Activated CD4-positive, CD25-positive, alpha-beta regulatory T cell treated with anti-CD3 and anti-CD28 coated beads, Interleukin-2, amount 50 U/mL, for 16 hours (primary cell): ENCODE data around the gene GIN1.
"Not testable (repeated sequence)": the region's sequence is repeated elsewhere in the genome, so short reads cannot be mapped to it uniquely, and the experiment has no call there.

Experiments
- DNase-seq: peaks from one replicate; pipeline ENCODE4 v3.0.0-alpha.2; 2020; ENCODE audit warnings: low read depth, low spot score

Gene GIN1

DNA sequence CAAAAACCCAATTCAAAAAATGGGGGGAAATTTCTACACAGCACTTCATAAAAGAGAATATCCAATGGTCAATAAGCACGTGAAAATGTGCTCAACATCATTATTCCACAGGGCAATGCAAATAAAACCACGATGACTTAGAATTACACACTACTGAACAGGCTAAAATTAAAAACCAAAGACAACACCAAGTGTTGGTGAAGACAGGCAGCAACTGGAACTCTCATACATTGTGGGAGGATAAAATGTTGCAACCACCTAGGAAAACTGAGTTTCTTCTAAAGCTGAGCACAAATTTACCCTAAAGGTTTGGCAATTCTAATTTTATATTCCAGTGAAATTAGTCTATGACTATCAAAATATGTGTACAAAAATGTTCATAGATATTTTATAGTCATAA, 9.5 kb downstream of the GIN1 start:
- DNase-seq = no peak

DNA sequence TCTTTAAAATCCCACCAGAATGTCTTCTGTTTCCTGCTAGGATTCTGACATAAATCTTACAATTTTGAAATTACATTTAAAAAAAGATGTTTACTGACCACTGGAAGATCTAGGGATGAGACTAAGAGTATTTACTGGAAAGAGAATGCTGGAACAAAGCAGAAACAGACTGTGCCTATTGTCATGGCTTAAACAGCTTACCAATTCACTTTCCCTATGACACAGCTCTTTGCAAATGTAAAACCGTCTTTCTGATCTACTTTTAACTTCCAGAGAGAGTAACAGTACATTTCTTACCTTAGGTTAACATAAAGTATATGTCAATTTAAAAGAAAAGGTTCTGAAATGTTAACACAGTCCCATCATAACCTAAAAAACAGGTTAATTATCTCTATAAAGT, 10.7 kb downstream of the GIN1 start:
- DNase-seq = no peak

DNA sequence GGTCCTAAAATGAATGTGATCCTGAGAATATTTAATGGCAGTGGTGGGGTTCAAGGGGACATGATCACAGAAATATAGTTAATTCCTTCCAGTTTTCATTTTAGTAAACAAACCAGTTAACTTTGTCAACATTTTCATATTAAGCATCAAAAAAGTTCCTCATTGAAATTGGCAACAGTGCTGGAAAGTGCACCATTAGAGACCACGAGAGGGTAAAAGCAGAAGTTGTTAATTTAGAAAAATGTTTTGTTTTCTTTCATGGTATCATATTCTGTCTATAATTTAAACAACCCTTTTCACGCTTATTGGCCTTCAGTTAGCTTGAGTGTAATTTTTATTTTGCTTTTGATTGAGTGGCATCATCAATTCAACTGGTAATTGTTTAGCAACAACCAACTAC, 11.9 kb downstream of the GIN1 start:
- DNase-seq = no peak

DNA sequence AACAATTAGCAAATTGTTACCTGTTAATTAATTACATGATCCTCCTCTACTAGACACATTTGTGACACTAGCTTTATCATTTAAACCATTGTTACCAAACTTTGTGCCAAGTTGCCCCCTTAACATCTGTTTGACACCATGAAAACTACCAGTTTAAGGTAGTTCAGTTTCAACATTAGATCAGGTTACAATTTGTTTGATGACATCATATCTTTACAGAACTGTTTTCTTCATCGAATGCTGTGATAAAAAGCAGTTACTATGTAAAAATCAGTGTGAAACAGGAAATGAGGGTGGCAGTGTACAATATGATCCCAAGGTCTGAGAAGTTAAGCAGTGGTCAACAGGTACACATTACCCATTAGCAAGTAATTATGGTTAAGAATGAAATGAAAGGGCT, 17.7 kb downstream of the GIN1 start:
- no peak for DNase-seq

DNA sequence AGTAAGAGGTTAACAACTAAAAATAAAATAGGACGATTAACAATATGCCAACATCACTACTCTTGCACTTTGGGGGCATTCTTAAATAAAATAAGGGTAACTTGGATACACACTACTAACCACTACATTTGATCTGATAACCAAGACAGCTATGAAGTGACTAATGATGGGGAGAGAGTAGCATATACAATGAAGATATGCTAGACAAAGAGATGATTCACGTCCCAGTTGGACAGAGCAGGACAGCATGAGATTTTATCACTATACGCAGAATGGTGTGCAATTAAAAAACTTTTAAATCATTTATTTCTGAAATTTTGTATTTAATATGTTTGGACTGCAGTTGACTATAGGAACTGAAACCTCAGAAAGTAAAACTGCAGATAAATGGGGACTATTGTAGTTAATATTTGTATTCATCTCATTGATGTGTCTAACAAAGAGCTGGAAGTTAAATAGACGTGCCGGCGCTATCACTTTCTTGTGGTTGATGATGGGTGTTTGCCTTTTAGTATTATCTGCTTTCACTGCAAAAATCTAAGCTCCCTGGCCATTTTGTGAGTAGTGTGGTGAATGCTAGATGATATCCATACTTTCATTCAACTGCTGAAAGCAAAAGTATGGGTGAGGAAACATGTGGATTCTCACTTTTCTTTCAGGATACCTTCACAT, 18.7 kb downstream of the GIN1 start:
- no peak for DNase-seq

DNA sequence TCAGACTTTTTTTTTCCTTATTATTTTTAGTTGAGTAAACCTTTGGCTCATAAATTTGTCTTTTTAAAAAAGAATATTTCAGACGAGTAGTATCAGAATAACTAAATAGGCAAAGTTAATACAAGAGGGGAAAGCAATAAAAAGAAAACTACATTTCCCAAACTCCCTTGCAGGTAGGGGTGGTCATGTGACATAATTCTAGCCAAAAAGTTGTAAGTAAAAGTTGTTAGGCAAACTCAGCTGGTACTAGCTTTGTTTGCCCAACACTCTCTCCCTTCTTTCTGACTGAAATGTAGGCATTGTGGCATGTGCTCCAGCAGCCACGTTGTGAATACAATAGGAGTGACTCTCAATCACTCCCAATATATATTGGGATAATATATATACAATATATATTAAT, 20.9 kb downstream of the GIN1 start:
- no peak for DNase-seq

DNA sequence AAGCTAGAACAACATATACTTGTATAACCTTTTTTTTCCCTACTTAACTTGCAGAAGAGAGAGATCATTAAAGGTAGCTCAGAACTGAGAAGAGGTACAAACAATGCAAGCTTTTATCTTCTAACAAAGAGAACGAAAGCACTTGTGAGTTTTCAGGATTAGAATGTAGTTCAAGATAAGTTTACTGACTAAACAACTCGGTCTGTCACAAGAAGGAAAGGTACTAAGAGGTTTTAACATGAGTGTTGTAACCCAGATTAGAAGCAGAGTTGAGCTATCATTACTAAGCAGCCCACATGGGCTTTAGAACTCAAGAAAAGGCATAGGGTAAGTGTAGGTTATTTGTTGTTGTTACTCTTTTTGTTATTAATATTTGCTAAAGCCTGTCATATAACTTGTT, 25.2 kb downstream of the GIN1 start:
- DNase-seq = no peak

DNA sequence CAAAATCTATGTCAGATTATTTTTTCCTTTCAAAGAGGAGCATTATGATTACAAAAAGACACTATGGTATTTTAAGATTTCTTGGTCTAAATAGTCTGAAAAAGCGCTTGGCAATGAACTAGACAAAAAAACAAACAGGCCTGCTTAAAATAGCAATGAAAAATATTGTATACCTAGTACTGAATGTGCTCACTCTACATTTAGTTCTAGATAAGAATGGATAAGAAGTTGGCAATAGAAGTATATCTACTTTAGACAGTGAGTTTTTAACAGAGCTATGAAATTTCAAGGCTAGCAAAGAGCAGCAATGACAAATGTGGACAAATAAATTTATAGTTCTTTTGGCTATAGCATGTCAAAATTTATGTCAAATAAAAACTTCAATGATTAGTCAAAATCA, 26.2 kb downstream of the GIN1 start:
- DNase-seq = no peak

DNA sequence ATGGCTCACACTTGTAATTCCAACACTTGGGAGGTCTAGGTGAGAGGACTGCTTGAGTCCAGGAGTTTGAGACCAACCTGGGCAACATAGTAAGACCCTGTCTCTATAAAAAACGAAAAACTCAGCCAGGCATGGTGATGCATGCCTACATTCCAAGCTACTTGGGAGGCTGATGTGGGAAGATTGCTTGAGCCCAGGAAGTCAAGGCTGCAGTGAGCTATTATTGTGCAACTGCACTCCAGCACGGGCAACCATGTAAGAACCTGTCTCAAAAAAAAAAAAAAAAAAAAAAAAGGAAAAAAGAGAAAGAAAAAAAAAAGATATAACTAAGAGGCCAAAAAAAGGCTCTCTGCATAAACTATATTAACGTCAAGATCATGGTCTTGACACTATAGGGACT, 27.3 kb downstream of the GIN1 start:
- no peak for DNase-seq

DNA sequence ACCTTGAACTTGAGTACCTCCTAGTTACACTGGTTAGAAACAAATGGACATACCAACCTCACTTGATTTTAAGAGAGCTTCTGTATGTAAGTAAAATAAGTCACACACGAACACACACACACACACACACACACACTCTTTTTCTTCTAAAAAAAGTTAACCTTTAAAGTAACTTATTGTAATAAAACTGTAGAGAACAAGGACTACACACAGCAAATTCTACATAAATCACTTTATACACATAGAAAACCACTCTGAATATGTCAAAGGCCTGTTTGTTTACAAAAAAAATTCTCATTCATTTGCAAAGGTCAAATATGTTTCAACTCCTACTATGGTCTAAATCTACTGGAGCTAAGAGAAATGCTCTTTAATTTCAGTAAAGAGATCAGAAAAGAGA, 29.1 kb downstream of the GIN1 start:
- DNase-seq = no peak

DNA sequence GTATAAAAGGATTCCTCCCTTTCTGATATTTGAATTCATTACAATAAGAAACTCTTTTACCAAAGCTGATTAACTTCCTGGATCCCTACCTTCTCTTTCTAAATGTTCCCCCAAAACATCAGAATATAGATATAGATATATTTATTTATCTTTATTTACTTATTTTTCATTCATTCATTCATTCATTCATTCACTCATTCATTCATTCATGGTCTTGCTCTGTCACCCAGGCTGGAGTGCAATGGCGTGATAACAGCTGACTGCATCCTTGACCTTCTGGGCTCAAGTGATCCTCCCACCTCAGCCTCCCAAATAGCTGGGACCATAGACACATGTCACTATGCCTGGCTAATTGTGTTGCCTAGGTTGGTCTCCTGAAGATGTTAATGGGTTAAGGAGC, 30.7 kb downstream of the GIN1 start:
- DNase-seq = no peak

DNA sequence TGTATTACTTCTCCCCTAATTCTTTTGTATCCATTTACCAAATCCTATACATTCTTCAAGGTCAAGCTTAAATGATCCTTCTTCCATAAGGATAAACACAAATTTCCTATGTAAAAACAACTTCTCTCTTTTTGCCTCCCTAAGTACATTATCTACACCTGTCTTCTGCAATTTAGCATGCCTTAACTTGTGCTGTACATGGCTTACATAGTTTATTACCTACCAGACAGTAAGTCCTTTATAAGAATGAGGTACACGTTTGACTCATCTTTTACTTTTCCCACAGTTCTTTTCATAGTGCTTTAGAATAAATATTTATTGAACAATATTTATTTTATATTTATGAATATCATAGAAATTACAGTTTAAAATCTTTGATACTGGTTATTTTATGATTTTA, 33.4 kb downstream of the GIN1 start:
- DNase-seq = no peak

DNA sequence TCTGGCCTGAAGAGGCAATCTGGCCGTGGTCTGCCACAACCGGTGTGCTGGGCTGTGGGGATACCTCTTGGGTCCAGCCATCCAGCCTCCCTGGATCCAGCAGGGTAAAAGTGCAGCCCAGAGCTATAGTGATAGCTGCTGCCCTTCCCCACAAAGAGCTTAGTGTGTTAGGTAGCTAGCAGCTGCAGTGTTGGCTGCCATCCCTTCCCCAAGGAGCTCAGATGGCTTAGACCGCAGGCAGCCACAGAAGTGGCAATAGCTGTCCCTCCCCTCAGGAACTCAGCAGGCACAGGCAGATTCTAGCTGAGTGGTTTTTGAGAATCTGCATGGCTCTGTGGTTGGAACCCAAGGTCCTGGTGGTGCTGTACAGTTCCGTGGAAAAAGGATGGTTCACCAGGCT, 40.1 kb downstream of the GIN1 start:
- no peak for DNase-seq

DNA sequence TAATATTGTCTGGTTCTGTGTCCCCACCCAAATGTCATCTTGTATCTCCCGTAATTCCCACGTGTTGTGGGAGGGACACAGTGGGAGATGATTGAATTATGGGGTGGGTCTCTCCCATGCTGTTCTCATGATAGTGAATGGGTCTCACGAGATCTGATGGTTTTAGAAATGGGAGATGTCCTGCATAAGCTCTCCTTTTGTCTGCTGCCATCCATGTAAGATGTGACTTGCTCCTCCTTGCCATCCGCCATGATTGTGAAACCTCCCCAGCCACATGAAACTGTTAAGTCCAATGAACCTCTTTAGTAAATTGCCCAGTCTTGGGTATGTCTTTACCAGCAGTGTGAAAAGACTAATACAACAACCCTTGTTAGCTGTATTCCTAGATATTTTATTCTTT, 44.5 kb downstream of the GIN1 start:
- DNase-seq = no peak

DNA sequence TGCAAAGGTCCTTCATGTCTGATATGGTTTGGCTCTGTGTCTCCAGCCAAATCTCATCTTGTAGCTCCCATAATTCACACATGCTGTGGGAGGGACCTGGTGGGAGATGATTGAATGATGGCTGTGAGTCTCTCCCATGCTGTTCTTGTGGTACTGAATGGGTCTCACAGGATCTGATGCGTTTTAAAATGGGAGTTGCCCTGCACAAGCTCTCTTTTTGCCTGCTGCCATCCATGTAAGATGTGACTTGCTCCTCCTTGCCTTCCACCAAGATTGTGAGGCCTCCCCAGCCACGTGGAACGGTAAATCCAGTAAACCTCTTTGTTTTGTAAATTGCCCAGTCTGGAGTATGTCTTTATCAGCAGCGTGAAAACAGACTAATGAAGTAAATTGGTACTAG, 46.4 kb downstream of the GIN1 start:
- not testable (repeated sequence) for DNase-seq

DNA sequence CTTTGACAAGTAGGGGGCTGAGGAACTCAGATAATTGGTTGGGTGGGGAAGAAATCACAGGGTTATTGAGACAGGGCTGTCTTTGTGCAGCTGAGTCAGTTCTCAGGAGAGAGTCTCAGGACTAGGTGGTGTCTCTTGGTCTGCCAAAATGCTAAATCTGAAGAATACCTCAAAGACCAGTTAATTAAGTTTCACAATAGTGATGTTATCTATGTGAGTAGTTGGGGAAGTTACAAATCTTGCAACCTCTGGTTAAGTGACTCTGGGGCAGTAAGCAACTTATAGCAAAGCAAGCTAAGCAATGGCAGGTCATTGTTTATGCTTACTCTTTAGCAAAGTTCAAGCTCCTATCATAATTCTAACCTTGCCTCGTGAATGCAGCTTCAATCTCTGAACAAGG, 53.6 kb downstream of the GIN1 start:
- no peak for DNase-seq

DNA sequence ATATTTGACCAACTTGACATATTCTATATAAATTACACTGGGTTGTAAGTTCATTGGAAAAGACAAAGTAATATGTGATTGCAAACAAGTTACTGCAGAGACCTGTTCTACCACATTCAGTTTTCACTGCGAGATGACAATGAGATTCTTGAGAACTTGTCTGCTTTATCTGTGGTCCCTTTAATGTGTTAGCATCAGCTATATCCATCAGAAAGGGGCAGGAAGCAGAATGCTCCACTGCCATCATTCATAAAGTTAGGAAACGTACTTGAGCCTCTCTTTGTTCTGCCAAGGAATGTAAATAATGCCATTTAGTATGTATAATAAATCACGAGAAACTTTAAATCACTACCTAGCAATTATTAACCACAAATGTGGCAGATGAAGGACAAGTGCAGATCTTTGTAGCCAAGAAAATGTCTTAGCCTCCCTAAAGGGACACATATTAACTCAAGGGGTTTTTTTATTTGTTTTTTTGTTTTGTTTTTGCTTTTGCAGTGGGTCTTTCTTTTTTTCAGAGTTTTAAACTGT, 59.4 kb downstream of the GIN1 start:
- DNase-seq = no peak

DNA sequence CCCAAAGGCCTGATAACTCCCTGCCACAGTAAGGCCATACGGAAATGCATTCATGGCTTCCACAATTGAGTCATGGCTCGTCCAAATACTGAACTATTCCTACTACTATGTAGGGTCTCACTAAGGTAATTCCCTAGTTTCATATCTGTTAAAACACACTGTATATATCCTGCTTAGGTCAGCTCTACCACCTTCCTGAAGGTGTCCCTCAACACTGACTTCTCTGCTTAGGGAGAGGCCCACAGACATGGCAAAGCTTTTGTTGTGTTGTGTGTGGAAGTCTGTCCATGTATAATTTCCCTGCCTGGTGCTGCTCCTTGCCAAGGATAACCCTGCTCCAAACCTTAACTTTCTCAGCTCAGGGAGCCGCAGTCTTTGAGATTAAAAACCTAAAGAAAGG, 60.4 kb downstream of the GIN1 start:
- DNase-seq = no peak

DNA sequence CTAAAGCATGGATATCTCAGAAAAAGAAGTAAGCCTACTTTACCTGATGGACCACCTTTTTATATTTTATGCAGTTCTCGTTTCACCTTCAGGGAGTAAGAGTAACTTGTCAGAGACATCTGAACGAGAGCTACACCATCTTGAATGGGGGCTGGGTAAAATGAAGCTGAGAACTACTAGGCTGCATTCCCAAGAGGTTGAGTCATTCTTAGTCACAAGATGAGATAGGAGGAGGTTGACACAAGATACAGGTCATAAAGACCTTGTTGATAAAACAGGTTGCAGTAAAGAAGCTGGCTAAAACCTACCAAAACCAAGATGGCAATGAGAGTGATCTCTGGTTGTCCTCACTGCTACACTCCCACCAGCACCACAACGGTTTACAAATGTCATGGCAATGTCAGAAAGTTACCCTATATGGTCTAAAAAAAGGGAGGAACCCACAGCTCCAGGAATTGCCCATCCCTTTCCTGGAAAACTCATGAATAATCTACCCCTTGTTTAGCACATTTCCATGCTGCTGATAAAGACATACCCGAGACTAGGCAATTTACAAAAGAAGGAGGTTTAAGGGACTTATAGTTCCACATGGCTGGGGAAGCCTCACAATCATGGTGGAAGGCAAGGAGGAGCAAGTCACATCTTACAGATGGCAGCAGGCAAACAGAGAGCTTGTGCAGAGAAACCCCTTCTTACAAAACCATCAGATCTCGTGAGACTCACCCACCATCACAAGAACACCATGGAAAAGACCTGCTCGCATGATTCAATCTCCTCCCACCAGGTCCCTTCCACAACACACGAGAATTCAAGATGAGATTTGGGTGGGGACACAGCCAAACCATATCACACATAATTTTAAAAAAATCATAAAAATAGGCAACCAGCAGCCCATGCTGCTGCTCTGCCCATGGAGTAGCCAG, 62.5 kb downstream of the GIN1 start:
- DNase-seq = no peak

DNA sequence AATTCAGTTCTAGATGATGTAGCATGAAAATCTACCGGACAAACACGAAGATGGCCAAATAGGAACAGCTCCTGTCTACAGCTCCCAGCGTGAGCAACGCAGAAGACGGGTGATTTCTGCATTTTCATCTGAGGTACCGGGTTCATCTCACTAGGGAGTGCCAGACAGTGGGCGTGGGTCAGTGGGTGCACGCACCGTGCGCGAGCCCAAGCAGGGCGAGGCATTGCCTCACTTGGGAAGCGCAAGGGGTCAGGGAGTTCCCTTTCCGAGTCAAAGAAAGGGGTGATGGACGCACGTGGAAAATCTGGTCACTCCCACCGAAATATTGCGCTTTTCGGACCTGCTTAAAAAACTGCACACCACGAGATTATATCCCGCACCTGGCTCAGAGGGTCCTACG, 73.2 kb downstream of the GIN1 start:
- not testable (repeated sequence) for DNase-seq

DNA sequence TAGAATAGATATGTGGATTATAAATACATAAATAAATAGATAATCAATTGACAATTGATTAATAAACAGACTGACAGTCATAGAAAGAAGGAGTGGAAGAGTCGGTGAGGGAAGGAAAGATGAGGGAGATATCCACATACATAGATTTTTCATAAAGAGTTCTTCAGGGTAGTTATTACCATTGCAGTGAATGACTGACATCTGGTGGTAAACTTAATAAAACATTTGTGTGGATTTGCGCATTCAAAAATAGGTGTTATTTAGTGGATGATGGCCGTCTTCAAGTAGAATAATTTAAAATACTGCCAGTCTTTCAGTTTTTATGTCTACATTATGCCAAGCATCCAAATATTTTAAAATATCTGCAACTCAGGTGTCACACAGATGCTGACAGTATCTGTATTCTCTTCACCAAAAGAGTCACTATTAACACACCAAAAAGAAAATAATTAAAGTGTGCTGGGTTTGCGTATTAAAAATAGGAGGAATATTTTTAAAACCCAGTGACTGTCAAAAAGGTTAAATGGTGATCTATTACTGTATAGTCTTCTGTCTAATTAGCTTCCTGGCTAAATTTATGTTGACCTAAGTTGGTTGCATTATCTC, 78.8 kb downstream of the GIN1 start:
- DNase-seq = no peak

DNA sequence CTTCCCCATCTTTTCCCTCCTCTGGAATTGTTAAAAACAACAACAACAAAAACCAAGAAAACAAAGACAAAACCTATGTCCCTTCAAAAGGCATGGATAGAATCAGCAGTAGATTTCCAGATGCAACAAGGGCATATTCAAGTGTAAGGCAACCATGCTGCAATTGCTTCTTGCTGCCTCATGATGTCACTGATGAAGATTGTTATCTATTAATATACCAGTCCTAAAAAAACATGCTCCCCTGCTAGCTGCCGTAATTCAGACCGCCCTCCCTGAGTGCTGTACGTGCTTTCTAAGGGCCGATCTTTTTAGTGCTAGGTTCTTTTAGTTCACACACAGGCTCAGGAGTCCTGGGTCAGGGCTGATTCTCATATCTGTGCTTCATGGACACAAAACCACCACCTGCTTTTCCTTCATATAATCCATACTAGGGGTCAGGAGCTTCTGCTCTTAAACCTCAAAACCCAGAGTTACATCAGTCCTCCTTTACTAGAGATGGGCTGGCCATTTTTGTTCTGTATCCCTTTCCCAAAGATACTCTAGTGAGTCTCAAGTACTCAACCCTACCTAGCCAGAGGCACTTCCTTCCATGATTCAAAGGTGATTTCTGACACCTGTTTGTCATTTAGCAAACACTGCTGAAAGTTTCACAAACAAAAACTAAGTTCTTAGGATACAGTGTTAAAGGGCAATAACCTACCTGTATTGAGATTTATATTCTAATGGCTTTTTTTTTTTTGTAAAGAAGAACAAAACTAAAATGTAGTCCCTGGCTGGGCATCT, 82.1 kb downstream of the GIN1 start:
- DNase-seq = no peak
